ENCODE results near the gene OPCML.

OPCML gene

DNA sequence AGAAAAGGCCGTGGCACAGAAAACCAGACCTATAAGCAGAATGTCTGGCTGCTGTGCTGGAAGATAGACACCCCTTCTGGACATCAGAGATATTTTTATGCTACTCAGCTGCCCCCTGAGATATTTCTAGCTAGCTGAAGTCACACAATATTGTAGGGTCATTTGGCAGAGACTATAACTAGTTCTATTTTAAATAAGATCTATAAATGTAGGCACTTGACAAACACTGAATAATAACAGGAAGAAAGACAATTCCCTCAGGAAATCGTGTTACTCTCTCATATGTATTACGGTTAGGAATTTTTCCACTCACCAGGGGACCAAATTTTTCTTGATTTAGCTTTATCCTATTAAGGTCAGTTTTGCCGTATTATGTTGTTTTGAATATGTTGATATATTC lies 845.4 kb downstream of the OPCML start:
- DNase-seq = no peak

DNA sequence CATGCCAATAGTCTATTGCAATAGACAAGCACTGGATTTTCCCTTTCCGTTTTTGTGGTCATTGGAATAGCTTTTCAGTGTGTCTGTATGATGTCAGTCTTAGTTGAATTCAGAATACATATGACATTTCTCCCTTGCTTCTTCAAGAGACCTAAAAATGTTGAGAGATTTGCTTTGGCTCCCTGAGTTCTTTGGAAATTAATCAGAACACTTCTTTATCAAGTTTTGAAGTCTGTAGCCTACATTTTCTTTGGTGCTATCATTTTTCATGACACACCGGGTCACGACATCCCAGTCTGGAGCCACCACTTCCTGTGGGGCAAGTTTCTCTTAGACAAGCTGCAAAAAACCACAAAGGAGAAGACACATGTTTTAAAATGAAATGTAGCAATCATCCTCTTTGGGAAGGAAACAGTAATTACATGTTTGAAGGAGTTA lies 847.1 kb downstream of the OPCML start:
- DNase-seq = no peak

DNA sequence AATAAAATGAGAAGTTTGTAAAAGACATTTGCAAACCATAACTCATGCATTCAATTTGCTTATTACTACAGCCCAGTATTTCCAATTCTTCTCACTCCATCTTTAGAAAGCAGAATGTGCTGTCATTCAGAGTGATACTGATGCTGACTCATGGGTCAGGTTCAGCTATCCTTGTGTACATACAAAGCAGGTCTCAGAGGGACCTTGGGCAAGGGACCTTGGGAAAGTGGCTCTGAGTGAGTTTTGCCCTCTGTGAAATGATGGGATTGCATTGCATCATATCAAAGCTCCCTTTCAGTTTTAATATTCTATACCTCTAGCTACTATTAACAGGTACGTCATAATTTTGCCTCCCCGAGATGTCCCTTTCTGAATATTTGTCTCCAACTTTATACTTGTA lies 848.7 kb downstream of the OPCML start:
- DNase-seq = no peak

DNA sequence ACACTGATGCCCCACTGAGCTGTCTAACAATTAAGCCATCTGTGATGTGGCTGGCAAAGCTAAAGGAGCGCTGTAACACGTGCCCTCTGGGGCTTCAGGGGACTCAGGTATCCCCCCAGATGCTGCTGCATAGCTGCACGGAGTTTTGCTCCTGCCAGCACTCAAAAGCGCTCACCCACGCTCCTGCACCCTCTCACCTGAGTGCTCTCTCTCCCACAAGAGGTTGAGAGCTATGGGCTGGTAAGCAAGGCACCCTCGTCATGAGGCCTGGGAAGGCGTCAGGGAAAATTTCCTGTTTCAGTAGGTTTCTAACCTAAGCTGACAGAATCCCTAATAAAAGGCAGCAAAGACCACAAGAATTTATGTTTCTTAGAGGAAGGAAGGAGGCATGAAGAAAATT lies 850.3 kb downstream of the OPCML start:
- no peak for DNase-seq

DNA sequence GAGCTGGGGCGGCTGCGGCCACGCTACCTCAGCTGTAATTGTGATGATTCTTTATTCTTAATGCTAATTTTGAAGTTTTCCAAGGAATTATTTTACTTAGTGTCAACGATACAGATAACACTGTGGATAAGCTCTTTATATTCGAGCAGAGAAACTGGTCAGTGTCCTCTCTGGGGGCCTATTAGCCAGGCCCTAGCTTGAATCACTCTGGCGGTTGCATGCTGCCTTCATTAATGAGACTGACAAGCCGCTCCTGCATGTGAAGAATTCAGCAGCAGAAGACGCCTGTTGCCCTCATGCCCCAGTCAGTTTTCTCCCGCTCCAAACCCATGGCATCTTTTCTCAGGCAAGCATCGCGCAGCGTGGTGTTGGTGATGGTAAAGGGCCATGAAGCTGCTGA lies 851.7 kb downstream of the OPCML start:
- DNase-seq = no peak

DNA sequence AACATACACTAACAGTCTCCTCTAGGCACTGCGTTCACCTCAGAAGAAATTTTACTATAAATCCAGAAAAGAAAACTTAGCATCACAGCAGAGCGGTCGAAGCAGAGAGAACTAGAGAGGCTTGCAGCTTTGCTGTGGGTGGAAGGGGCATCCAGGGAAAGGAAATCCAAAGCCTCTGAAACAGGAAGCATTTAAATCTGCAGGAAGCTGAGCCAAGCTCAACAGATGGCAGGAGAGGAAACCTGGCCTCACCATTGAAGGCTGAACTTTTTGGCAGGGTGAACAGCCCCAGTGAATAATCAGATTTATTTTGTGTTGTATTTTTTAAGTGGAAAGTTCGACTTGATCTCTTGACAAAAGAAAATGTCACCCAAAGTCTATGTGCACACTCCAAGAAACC lies 858.1 kb downstream of the OPCML start:
- DNase-seq = no peak

DNA sequence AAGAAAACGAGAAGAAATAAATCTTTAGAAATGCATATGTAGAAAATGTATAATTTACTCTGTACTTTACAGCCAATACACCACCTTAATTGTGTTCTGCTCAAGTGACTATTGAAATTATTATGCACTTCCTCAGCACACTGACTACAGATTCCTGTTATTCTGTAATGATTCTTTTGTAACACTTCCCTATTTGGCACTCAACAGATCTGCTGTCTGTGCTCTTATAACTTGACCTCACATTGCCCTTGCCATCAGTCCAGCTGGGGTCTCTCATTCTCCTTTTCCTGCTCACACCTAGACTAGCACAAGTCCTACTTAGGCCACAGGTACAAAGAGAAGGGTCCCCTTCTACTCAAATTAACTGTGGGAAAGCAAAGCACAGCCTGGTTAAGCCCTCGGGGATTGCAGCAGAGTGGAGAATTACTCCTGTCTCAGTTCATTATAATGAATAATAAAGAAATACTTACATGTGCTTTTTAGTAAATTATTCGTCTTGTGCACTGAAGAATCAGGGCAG lies 860.4 kb downstream of the OPCML start:
- no peak for DNase-seq

DNA sequence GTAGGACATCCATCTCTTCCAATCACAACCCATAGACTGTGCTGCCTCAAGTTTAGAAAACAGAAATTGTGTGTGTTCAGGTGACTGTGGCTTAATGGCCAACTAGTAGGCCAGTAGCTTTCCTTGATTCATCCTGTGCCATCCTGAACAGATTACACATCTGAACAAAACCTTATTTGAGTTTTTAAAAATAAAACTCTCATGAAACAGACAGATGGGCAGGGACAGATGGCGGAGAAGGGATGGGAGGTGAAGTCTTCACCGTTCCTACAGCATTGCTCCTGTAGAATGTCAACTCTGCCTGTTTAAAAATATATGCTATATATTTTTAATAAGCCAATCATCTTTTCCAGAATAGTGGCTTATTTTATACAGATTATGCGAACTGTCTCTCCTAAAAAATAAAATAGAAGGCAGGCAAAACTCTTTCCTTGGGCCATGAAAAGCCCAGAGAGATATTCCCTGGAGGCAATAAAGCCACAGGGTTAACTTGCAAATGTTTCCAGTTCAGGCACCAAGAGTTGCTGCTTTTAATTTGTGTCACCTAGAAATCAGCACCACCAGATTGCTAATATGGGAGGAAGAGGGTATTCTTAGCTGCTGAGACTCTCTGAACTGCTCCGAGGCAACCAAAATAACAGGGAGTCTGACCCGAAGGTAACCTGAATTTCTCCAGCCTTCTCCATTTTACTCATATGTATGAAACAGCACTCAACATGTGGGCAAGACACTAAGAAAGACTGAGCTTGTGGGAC lies 861.2 kb downstream of the OPCML start:
- no peak for DNase-seq

DNA sequence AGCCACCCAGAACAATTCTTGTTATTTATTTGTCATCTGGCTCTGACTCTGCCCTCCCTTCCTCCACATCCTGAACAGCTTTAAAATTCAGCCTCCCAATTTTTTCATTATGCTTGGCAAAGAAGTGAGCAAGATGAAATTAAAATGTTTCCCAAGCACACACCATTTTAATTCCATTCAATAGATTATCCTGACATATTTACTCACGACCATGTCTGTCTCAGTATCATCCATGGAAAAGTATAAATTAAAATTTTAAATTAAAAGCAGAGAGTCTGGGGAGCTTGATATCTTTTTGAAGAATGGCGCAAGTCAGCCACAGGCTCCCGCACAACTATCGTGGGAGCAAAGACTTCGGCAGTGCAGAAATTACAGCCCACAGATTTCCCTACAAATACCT lies 862.4 kb downstream of the OPCML start:
- DNase-seq = no peak

DNA sequence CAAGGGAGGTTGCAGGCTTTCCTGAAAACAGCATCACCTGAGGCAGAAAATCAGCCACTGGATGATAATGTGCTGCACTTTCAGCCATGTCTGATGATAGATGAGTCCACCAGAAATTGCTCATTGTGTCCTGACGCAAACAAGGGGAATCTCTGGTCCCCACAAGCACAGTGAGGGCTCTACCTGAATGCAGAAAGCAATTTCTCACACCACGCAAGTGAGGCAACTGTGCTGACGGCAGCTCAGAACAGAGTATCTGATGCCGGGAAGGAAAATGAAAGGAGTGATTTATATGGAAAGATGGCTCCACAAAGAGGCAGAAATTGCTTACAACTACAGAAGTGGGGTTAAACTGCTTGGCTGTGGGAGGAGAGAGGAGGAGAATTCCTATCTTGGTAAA lies 867.1 kb downstream of the OPCML start:
- no peak for DNase-seq

DNA sequence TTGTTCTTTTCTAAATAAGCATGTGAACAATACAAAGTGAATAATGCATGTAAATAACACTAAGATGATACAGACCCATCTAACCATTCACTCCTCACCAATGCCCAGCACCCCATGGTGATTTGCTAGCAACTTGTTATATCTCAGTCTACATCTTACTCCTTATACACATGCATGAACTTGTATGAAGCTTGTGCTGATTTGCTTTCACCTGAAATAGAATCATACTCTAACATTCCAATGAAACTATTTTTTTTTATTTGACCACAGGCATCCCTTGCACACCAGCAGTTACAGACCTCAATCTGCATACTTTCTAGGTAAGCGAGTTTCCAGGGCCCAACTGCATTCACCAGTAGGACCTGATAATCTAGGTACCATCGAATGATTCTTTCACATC lies 873.6 kb downstream of the OPCML start:
- DNase-seq = no peak

DNA sequence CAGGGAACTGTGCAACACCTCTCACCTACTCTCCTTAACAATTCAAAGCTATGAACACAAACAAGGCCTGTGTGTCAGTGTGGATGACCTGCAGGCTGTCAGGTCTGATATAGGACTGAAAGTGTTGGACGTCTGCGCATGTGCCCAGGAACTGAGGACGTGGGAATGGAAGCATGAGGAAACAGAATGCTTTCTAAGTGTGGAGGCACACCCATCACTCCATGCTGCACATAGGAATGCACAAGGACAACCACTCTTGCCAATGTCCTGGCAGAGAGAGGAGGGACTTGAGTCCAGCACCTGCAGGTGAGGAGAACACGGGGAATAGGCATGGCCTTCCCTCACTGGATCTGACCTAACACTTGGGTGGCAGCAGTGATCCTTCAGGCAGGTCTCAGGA lies 874.3 kb downstream of the OPCML start:
- no peak for DNase-seq

DNA sequence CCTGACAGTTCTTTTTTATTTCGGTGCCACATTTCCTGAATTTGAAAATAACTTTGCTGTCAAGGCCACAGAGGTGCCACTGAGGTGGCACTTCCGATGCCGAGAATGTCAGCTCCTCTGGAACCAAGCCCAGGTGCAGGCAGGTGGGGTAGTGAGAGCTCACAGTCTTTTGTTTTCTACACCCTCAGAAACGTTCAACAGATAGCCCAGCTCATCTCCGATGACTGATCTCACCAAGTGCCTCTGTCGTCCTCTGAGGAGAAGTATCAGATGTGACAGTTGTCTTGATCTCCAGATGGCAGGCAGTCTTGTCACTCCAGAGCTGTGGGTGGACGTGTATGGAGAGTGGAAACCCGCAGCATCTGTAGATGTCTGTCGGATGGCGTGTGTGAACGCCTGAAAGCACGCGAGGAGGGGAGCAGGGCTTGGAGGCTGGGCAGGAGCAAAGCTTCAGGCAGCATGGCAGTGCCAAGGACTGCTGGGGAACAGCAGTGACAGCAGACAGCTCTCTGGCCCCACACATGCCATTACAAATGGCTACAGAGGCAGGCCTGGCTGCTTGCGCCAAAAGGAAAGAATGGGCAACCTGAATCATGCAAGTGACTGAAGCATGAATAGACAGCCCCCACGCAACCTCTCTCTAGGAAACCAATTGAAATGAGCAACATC lies 877.0 kb downstream of the OPCML start:
- no peak for DNase-seq

DNA sequence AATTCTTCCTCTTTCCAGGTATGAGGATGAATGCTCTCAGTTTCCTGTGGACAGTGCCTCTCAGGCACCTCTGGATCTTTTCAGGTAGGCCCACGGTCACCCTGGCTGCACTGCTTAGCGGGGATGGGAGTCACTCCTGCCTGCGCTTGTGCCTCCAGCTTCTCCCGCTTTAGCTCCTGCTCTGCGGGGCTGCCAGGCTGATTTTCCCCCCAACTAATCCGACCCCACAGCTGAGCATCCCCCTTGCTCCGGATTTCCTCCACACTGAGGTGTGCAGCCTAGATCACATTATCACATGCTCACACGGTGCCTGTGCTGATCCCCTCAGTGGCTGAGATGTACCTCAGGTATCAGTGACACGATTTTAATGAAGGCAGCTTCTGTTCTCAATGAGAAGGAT lies 879.1 kb downstream of the OPCML start:
- no peak for DNase-seq

DNA sequence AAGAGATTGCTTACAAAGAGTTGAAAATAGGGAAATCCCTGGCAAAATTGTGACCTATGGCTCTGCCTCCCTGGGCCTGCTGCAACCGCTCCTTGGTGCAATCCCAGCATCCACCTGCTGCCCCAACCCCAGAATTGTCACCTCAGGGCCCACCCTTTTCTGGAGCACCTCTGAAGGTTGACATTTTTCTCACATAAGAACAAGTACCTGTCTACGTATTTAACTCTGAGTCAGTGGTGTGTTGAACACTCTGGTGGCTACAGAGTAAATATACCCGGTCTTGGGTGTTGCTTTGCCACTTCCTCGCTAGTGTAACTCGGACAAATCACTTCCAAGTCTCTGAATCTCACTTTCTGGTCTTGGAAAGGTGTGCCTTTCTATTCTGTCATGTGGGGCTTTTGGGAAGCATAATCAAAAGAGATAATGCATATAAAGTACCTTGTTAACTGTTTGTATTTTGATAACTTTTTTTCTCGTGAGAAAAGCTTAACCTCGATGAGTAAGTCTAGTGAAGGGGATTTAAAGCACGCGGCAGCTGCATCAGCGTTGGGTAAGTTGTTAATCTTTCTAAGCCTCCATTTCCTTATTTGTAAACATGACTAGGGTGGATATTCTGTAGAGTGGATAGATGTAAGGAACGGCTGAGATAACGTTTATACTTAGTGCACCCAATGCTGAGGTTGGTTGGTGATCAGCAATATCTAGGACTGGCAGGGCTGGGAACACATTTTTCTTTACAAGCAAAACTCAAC lies 881.2 kb downstream of the OPCML start:
- DNase-seq = no peak

DNA sequence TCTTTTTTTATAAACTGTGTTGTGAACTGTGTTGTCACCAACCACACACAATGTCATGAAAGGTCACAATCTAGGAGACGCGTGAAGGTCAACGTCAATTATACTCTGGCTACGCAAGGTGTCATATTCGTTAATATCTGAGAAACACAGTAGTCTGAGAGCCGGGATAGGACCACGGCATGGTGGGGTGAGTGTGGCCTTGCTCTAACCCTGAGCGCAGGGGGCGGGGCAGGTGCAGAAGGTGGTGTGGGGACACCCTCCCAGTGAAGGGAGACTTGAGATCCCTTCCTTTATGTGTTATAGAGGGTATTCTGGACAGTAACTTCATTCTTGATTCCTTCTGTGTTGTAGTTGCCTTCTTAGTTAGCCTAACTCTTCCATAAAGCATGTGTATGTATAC lies 883.0 kb downstream of the OPCML start:
- DNase-seq = no peak

DNA sequence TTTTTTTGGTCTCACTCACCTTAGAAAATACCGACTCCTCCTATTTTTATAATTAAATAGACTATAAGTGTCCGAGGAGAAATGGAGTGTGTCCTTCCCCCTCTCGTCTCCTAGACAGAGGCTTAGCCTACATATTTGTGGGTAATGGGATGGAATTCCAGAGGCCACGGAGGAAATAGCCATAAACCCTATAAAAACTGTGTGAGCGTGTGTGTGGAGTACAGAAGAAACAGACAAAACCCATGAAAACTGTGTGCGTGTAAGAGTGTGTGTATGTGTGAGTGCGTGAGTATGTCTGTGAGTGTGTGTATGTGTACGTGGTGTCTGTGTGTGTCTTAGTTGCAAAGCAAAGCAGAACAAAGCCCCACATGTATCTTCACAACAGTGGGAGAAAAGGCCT lies 883.5 kb downstream of the OPCML start:
- no peak for DNase-seq

DNA sequence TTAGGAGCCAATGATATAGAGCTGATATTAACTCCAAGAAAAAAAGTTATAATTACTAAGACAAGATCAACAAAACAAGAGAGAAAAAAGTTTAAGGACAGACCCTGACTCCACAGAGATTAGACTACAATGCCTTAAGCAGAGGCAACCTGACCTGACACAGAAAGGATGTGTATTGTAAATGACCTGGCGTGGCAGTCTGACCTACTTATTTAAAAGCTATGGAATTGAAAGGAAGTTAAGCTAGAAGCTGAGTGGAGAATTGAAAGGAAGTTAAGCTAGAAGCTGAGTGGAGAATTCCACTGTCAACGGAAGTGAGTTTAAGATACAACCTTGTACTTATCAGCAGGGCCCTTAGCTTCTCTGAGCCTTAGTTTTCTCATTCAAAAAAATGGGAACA lies 885.4 kb downstream of the OPCML start:
- DNase-seq = no peak

DNA sequence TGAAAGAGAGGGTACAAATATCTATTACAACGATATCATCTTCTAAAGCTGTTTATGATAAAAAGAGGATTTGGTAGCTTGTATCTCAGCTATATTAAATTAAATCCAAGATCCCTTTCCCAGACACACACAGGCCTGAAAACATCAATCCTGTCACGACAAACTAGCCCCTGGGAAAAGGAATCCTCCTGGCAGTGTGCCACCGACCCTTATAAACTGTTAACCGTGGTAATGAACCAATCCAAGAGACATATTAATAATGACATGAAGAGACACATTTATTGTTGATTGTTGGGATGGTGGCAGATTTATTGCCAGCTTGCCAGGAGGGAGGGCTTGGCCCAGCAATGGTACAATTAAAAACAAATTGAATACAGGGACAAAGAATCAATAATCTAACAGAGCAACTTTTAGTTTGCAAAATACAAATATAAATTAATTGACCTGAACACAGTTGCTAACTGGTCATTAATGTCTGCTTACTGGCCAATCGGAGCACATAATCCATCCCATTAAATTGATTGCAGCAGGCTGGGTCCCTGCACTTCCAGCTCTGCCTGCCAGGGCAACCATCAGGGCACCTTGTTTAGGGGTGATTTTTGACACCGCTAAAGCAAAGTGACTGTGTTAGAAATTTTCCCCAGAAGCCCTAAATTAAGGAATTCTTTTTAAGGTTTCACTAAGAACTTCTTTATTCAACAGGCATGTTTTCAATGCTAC lies 887.6 kb downstream of the OPCML start:
- no peak for DNase-seq

DNA sequence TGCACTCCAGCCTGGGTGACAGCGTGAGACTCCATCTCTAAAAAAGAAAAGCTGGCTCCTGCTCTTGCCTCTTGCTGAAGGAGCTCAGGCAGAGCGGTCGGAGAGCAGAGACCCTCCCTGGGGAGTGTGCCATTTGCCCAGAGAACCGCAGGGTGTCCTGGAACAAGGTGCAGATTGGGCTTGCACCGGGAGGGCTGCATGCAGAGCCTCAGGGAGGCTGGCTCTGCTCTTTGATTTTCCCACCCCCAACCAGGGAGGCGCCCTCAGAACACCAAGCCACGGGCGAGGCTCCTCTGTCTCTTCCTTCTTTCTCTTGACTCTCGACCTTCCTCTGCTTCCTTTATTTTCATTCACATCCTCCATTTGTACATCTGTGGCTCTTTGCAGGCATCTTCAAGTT lies 889.1 kb downstream of the OPCML start:
- DNase-seq = no peak

DNA sequence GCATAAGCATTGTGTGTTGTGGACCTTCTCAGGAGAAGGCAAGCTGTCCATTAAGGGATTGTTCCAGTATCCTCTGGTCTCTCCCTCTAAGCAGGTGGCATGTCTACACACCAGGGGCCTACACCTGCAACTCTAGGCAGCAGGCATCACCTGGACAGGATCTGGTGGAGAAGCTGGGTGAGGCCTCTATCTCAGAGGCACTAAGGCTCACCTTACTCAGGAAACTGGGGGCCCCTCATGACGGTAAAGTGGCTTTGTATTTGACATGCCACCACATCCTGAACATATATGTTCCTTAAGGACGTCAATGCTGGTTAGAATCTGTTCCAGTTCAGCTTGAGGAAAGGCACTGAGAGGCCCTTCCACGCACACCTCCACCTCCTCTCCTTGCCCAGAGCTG lies 891.3 kb downstream of the OPCML start:
- DNase-seq = no peak

DNA sequence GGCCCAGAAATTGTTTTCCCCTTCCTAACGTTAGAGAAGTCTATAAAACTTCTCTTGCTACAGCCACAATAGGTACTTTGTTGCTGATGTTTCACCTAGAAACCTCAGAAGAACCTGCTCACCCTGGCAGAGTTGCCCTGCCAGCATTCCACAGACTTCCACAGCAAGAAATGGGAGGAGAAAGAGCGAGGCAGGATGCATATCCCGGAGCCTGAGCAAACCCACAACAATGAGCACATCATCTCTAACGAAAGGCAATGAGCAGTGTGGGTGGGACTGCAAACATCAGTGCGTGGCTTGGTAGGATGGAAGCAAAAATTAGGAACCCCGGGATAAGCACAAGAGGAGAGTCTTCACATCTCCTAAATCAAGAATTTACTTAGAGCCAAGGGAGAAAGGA lies 892.3 kb downstream of the OPCML start:
- DNase-seq = no peak

DNA sequence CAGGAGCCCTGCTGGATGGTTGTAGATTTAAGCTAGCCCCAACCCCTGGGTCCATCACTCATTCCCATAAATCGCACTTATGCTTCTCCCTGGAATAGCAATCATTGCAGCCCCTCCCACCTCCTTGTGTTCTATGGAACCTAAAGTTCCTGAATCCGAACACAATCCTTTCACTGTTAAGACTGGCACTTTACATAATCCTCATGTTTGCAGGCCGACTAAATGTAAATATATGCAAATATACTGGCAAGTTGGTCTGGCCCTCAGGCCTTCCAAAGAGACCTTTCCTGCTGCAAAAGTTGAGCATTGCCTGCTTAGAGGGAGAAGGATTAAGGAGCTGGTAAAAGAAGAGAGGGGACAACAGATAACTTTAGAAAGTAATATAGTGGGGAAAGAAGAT lies 892.9 kb downstream of the OPCML start:
- DNase-seq = no peak
